NT2/D1 (cell line): Measurements from ENCODE around the gene USP47.

Experiments
- DNase-seq: peaks from one replicate; pipeline ENCODE4 v3.0.0-alpha.2; 2011; ENCODE audit warnings: low read depth, low spot score
- H3K27me3 ChIP-seq: 2 replicates; pipeline ENCODE4 v1.6.0; 2011; ENCODE audit warnings: mild to moderate bottlenecking; ENCODE audit not compliant: insufficient read length, insufficient read depth
- H3K36me3 ChIP-seq: 2 replicates; pipeline ENCODE4 v1.6.1; 2011; ENCODE audit warnings: mild to moderate bottlenecking, low read length, mixed read lengths; ENCODE audit not compliant: insufficient read depth, insufficient read length
- H3K4me1 ChIP-seq: 2 replicates; pipeline ENCODE4 v1.5.1; 2011; ENCODE audit not compliant: insufficient read depth, insufficient read length
- H3K4me3 ChIP-seq: 2 replicates; pipeline ENCODE4 v1.5.1; 2011; ENCODE audit warnings: low read depth; ENCODE audit not compliant: insufficient read length
- H3K9ac ChIP-seq: 2 replicates; pipeline ENCODE4 v1.6.0; 2011; ENCODE audit warnings: low read depth; ENCODE audit not compliant: insufficient read length
- H3K9me3 ChIP-seq: 2 replicates; pipeline ENCODE4 v1.5.1; 2011; ENCODE audit warnings: mild to moderate bottlenecking, low read length; ENCODE audit not compliant: insufficient read depth
- SUZ12 ChIP-seq: IDR thresholded peaks from 2 replicates; pipeline ENCODE4 v1.6.1; 2011; ENCODE audit not compliant: insufficient read length, insufficient read depth; ENCODE audit errors: extremely low read depth
- YY1 ChIP-seq: IDR thresholded peaks from 2 replicates; pipeline ENCODE4 v1.6.1; 2011; ENCODE audit not compliant: insufficient read length, insufficient read depth
- ZNF274 ChIP-seq: IDR thresholded peaks from 2 replicates; pipeline ENCODE4 v1.6.1; 2011; ENCODE audit warnings: mild to moderate bottlenecking, low read depth, low read length

Gene USP47

GRCh38 chr11:11964774-11965150 lies 123.0 kb downstream of the USP47 start:
- Histone ChIP-seq H3K4me1 (no peaks in the 10 kb centered on the region), H3K36me3 (peaks cover 71% of the 10 kb centered on the region), H3K9ac (no peak overlapping the region), H3K27me3 (no peaks in the 10 kb centered on the region), H3K4me3 (no peak overlapping the region), H3K9me3 (peaks cover 10% of the 10 kb centered on the region; the same call in 1 of the 2 replicates)
- TF ChIP-seq ZNF274 (no peak), SUZ12 (no peak), YY1 (no peak)
- DNase-seq, result no peak

- no peak for DNase-seq
- H3K9me3 ChIP-seq, result peaks cover 10% of the 10 kb centered on the region; the same call in 1 of the 2 replicates
- H3K36me3 ChIP-seq, result peaks cover 73% of the 10 kb centered on the region
- H3K4me1 ChIP-seq, result no peaks in the 10 kb centered on the region
- no peak overlapping the region for H3K9ac ChIP-seq
- no peak overlapping the region for H3K4me3 ChIP-seq
- H3K27me3 ChIP-seq, result no peaks in the 10 kb centered on the region
- TF ChIP-seq ZNF274 (no peak), SUZ12 (no peak)
Measured at GRCh38 chr11:11965192-11965591, 123.4 kb downstream of the USP47 start.

GRCh38 chr11:11965656-11966353 lies 124.0 kb downstream of the USP47 start:
- Histone ChIP-seq H3K36me3 (peaks cover 76% of the 10 kb centered on the region), H3K27me3 (no peaks in the 10 kb centered on the region), H3K4me3 (no peak overlapping the region), H3K4me1 (no peaks in the 10 kb centered on the region), H3K9me3 (peaks cover 10% of the 10 kb centered on the region; the same call in 1 of the 2 replicates), H3K9ac (no peak overlapping the region)
- TF ChIP-seq YY1 (no peak), ZNF274 (no peak), SUZ12 (no peak)
- no peak for DNase-seq

GRCh38 chr11:11966354-11966741 lies 124.6 kb downstream of the USP47 start:
- no peak for TF ChIP-seq YY1
- TF ChIP-seq SUZ12, result no peak
- no peak for TF ChIP-seq ZNF274
- Histone ChIP-seq H3K27me3 (no peaks in the 10 kb centered on the region), H3K9ac (no peak overlapping the region), H3K9me3 (peaks cover 9% of the 10 kb centered on the region; the same call in 1 of the 2 replicates), H3K36me3 (peaks cover 77% of the 10 kb centered on the region), H3K4me3 (no peak overlapping the region), H3K4me1 (no peaks in the 10 kb centered on the region)
- DNase-seq, result no peak

- H3K9me3 ChIP-seq, result peaks cover 3% of the 10 kb centered on the region; the same call in 1 of the 2 replicates
- peaks cover 80% of the 10 kb centered on the region for H3K36me3 ChIP-seq
- DNase-seq, result peak; percentile 51
- H3K4me3 ChIP-seq, result no peak overlapping the region
- no peaks in the 10 kb centered on the region for H3K4me1 ChIP-seq
- no peaks in the 10 kb centered on the region for H3K27me3 ChIP-seq
- no peak overlapping the region for H3K9ac ChIP-seq
- TF ChIP-seq YY1, result no peak
- no peak for TF ChIP-seq SUZ12
- no peak for TF ChIP-seq ZNF274
Measured at GRCh38 chr11:11966826-11967668, 125.3 kb downstream of the USP47 start.

- H3K9ac ChIP-seq, result no peak overlapping the region
- no peaks in the 10 kb centered on the region for H3K9me3 ChIP-seq
- H3K4me1 ChIP-seq, result peaks cover 4% of the 10 kb centered on the region
- DNase-seq, result no peak
- no peak for TF ChIP-seq SUZ12
- no peak for TF ChIP-seq ZNF274
- TF ChIP-seq YY1, result no peak
- no peak overlapping the region for H3K4me3 ChIP-seq
- peaks cover 80% of the 10 kb centered on the region for H3K36me3 ChIP-seq
- H3K27me3 ChIP-seq, result no peaks in the 10 kb centered on the region
Measured at GRCh38 chr11:11967669-11968510, 126.1 kb downstream of the USP47 start.
